ENCODE results near the gene HPSE2.
"Not testable (repeated sequence)": the region's sequence is repeated elsewhere in the genome, so short reads cannot be mapped to it uniquely, and the experiment has no call there.

HPSE2 gene

GRCh38 chr10:98915911-98916310 is 319.7 kb downstream of the HPSE2 start:
- no peak for DNase-seq

- DNase-seq, result no peak
Observed at GRCh38 chr10:98910546-98910945, 325.1 kb downstream of the HPSE2 start.

DNA sequence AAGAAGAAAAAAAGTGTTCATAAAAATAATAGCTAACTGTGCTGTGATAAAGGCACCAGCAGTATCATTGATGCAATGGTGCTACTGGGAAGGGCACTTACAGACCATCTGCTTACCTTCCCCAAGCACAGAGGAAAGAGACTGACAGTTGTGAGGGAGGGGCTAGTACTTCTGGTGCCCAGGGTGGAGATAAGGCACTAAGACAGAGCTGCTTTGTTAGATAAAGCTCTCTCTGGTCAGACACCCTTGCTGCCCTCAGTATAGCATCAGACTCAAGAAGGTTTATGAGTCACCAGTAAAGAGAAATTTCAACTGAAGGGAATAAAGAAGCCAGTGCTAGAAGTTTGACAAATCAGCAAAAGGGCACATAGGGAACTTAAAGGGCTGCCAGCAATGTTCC is 325.6 kb downstream of the HPSE2 start:
- DNase-seq, result no peak

DNA sequence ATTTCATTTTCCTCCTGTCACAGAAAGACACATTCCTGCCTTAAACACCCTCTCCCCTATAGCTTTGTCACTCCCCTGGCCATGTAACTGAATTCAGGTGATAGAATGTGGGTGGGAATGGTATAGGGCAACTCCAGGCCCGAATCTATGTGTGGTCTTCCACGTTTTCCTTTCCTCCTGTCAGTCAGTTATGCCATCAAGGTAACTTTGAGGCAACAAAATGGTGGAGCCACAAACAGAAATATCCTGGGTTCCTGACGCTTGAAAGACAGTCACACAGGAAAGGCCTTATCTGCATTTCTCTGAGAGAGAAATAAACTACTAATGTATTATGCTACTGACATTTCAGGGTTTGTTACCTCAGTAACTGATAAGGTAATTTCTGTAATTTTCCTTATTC is 326.8 kb downstream of the HPSE2 start:
- no peak for DNase-seq

- DNase-seq, result not testable (repeated sequence)
Observed at GRCh38 chr10:98908247-98908646, 327.4 kb downstream of the HPSE2 start.

GRCh38 chr10:98901441-98902110 is 334.1 kb downstream of the HPSE2 start:
- DNase-seq, result no peak

GRCh38 chr10:98899018-98899417 is 336.6 kb downstream of the HPSE2 start:
- no peak for DNase-seq

GRCh38 chr10:98892523-98892922 is 343.1 kb downstream of the HPSE2 start:
- no peak for DNase-seq

GRCh38 chr10:98886686-98887085 is 349.0 kb downstream of the HPSE2 start:
- no peak for DNase-seq

- DNase-seq, result no peak
Observed at GRCh38 chr10:98885378-98885777, 350.3 kb downstream of the HPSE2 start.

GRCh38 chr10:98881789-98882188 is 353.9 kb downstream of the HPSE2 start:
- DNase-seq, result no peak

GRCh38 chr10:98880971-98881370 is 354.7 kb downstream of the HPSE2 start:
- no peak for DNase-seq

DNA sequence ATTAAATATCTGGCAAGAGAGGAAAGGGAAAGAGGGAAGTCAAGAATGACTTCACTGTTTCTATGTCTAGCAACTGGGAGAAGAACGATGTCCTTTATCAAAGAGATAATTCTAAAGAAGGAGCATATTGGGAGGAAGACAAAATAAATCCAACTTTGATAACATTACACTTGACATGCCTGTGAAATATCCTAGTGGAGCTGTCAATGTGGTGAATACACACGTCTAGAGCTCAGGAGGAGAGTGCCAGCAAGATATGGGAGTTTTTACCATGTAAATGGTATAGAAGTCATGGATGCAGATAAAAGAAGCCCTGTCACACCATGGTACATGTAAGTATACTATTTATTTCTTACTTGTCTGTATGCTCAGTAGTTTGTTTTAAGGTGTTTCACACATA is 356.7 kb downstream of the HPSE2 start:
- no peak for DNase-seq

GRCh38 chr10:98878418-98878817 is 357.2 kb downstream of the HPSE2 start:
- DNase-seq, result no peak

DNA sequence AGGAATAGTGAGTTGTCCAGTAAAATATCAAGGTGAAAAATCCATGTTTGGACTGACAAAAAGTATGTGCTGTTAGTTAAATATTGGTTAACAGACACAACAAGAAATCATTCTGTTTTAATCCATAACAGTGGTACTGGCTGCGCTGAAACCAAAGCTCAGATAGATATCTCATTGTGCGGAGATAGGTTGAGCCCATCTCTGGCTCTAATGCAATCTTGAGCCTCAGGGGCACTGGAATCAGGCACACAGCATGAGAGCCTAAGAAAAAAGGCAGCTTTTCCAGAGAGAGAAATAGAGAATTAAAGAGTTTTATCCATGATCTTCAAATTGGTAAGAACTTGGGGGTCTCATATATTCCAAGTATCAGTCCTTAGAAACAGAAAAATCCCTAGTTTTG is 373.7 kb downstream of the HPSE2 start:
- DNase-seq, result no peak

DNA sequence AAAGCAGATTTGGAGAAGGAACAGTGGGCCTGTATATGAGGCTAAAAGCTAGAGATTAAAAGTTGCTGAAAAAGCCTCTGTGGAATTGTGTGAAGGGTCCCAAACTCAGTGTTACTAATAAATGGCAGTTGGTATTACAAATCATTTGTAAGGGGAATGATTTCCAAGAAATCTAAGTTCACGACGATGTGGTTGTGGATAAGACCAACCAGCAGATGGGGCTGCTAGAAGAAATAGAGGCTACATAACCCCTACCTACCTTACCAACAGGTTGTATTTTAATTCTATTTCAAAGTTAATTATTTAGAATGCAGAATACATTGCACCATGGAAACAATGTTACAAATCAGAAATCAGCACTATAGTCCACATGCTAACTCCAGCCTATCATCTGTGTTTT is 377.1 kb downstream of the HPSE2 start:
- DNase-seq, result no peak

DNA sequence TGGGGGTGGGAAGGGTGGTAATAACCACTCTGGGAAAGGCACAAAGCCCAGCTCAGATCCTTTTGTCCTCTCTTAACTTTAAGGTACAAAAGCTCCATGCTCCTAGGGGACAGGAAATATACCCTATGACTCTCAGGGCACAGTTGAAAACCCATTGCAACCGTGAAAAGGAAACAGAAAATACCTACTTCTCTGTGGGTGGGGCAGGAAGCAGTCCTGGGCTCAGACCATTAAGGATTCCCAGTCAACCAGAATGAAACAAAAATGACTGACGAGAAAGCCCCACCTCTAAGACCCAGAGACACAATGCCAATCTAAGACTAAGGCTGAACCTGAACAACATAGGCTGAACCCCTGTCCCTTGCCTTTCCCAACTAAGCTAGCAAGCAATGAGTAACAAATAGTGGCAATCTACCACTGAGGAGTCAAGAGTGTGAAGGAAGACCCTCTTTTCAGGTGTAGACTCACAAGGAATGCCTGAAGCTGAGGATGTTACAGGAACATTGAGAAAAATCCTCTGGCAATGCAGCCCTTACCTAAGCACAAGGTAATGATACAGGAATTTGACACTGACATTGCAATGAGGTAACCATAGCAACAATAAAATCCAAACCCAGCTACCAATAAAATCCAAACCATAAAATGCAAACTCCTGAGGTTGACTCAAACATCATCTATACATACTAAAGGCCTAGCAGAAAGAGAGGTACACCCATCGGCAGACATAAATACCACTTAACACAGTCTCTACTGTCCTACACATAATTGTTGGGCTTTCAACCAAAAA is 380.1 kb downstream of the HPSE2 start:
- DNase-seq, result no peak

- DNase-seq, result no peak
Observed at GRCh38 chr10:98852686-98853085, 383.0 kb downstream of the HPSE2 start.

GRCh38 chr10:98848361-98848760 is 387.3 kb downstream of the HPSE2 start:
- DNase-seq, result no peak

GRCh38 chr10:98846787-98847186 is 388.9 kb downstream of the HPSE2 start:
- no peak for DNase-seq

- no peak for DNase-seq
Observed at GRCh38 chr10:98833542-98833941, 402.1 kb downstream of the HPSE2 start.

DNA sequence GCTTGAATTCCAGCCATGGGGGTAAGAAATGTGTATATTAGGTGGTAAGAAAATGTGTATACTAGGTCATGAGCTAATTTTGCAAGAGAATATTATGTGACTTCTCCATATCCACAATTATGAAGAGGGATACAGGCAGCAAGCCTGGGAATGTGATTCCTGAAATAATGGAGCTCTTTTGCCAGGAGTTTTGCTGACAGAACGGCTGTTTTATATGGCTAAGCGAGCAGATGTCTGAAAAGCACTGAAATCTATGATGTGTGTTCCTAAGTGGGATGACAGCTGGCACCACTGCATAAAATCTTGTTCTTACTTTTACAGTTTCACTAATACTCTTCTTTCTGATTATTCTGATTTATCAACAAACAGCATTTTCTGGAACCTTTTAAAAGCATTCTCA is 402.9 kb downstream of the HPSE2 start:
- no peak for DNase-seq

DNA sequence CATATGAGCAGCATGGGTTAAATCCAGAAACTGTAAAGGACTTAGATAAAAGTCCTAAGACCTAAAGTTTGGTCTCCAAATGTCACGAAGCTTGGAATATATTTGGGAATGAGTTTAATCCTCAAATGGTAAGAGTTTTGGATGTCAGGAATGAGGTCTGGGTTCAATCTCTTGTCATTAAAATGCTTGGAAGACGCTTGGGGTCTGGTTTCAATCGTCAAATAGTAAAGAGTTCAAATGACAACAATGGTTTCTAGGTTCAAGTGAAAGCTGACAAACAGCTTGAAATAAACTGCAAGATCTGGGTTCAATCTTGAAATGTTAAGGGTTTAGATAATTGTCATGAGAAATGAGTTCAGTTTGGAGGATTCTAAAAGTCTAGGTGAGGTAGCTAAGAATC is 403.5 kb downstream of the HPSE2 start:
- no peak for DNase-seq

GRCh38 chr10:98831391-98831790 is 404.3 kb downstream of the HPSE2 start:
- no peak for DNase-seq

DNA sequence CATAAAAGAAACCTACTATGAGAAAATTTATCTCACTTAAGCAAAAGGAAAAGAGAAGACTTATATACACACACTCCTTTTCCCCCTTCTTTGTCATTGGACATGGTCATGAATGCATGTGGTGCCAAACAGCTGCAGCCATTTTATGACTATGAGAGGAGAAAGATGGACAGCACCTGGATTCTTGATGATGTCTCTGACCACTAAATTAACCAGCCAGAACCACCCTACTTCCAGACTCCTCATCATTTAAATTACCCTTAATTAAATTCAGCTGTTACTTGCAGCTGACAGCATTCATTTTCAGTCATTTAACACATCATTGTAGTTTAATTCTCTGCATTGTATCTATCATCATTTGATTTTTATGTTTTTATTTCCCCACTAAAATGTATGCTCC is 409.9 kb downstream of the HPSE2 start:
- no peak for DNase-seq

Measured in activated gamma-delta T cell treated with Interleukin-2 at 50 U/mL for 16 hours (primary cell).